GM21390 (cell line): Measurements from ENCODE around the gene KANSL3.
"Not testable (repeated sequence)": the region's sequence is repeated elsewhere in the genome, so short reads cannot be mapped to it uniquely, and the experiment has no call there.

Experiments
- ATAC-seq: cut with Tn5 transposase; IDR thresholded peaks from one replicate; pipeline ENCODE4 v1.9.1; 2021; ENCODE audit not compliant: unreplicated experiment

Gene KANSL3

GRCh38 chr2:96638144-96639121 is at the start of gene KANSL3:
KANSL3 (minus strand) TSS chr2:96638312; CDS start chr2:96637135, 1,177 bp downstream.
- ATAC-seq: peak; percentile 59

- no peak for ATAC-seq
Measured at GRCh38 chr2:96687266-96687665, 49.2 kb upstream of the KANSL3 start.

- no peak for ATAC-seq
Measured at GRCh38 chr2:96685577-96686459, 47.7 kb upstream of the KANSL3 start.

- ATAC-seq: no peak
Measured at GRCh38 chr2:96684883-96685576, 46.9 kb upstream of the KANSL3 start.

- no peak for ATAC-seq
Measured at GRCh38 chr2:96683972-96684820, 46.1 kb upstream of the KANSL3 start.

- no peak for ATAC-seq
Measured at GRCh38 chr2:96683307-96683706, 45.2 kb upstream of the KANSL3 start.

GRCh38 chr2:96681540-96681939 is 43.4 kb upstream of the KANSL3 start:
- no peak for ATAC-seq

GRCh38 chr2:96680561-96681141 is 42.5 kb upstream of the KANSL3 start:
- no peak for ATAC-seq

- no peak for ATAC-seq
Measured at GRCh38 chr2:96679848-96680247, 41.7 kb upstream of the KANSL3 start.

GRCh38 chr2:96669539-96670215 is 31.6 kb upstream of the KANSL3 start:
- ATAC-seq: no peak

GRCh38 chr2:96668771-96669170 is 30.7 kb upstream of the KANSL3 start:
- no peak for ATAC-seq

- ATAC-seq: not testable (repeated sequence)
Measured at GRCh38 chr2:96665717-96666116, 27.6 kb upstream of the KANSL3 start.

GRCh38 chr2:96665083-96665569 is 27.0 kb upstream of the KANSL3 start:
- ATAC-seq: no peak

GRCh38 chr2:96664366-96664925 is 26.3 kb upstream of the KANSL3 start:
- no peak for ATAC-seq

- no peak for ATAC-seq
Measured at GRCh38 chr2:96663829-96664228, 25.7 kb upstream of the KANSL3 start.

GRCh38 chr2:96663177-96663576 is 25.1 kb upstream of the KANSL3 start:
- ATAC-seq: no peak

GRCh38 chr2:96662360-96662759 is 24.2 kb upstream of the KANSL3 start:
- ATAC-seq: no peak

GRCh38 chr2:96661324-96661723 is 23.2 kb upstream of the KANSL3 start:
- no peak for ATAC-seq

GRCh38 chr2:96656540-96656939 is 18.4 kb upstream of the KANSL3 start:
- ATAC-seq: no peak
